Right lobe of liver (tissue), 4 donors: Measurements from ENCODE around the gene ZFAND2B.

Experiments used
- CTCF ChIP-seq, 4 donors: fragments of 200-600 bp in 3 of 4; fragments of 450-650 bp in 1 of 4; IDR thresholded peaks; one replicate each; pipeline versions ENCODE4 v1.5.1 to v1.8.0; 2016 to 2022; ENCODE audit warnings: antibody characterized with exemption in 4 of 4, mild to moderate bottlenecking in 2 of 4
- POLR2A ChIP-seq: fragments of 450-650 bp; IDR thresholded peaks from one replicate; pipeline ENCODE4 v1.6.1; 2017; ENCODE audit warnings: antibody characterized with exemption, mild to moderate bottlenecking
- donor health status: DM: no; HTN: no; CAD: no.
- donor health status: DM: no; HTN: no; CAD: no.
- donor health status: DM: no; HTN: yes; CAD: no.

- no peak for TF ChIP-seq POLR2A
- no peak for TF ChIP-seq CTCF (IDR thresholded peaks at IDR 0.05)
Observed at GRCh38 chr2:219214786-219215185, 8.2 kb downstream of the ZFAND2B start.
